Activated CD4-positive, alpha-beta T cell treated with anti-CD3 and anti-CD28 coated beads for 4 hours (primary cell): ENCODE measurements around the gene ARMC5.

Source experiments
- DNase-seq, 2 donors: peaks; one replicate each; pipeline ENCODE4 v3.0.0-alpha.2; 2020

Gene ARMC5

GRCh38 chr16:31504159-31504558, 44.9 kb downstream of the ARMC5 start:
- no peak for DNase-seq

- DNase-seq: no peak
Observed at GRCh38 chr16:31505483-31505882, 46.2 kb downstream of the ARMC5 start.

GRCh38 chr16:31507617-31507928, 48.3 kb downstream of the ARMC5 start:
- DNase-seq: no peak

GRCh38 chr16:31507929-31508705, 48.8 kb downstream of the ARMC5 start, which contains the start of gene RUSF1:
TSS of gene RUSF1 (minus strand) at chr16:31508391. CDS start at chr16:31508373, 18 bp downstream.
- peak; percentile 76 to 80 for DNase-seq

- no peak for DNase-seq
Observed at GRCh38 chr16:31508706-31509195, 49.5 kb downstream of the ARMC5 start.

GRCh38 chr16:31513126-31513525, 53.8 kb downstream of the ARMC5 start:
- DNase-seq: no peak

- no peak for DNase-seq
Observed at GRCh38 chr16:31513884-31514283, 54.6 kb downstream of the ARMC5 start.
